ENCODE results near the gene ARHGDIB.

The ARHGDIB gene

DNA sequence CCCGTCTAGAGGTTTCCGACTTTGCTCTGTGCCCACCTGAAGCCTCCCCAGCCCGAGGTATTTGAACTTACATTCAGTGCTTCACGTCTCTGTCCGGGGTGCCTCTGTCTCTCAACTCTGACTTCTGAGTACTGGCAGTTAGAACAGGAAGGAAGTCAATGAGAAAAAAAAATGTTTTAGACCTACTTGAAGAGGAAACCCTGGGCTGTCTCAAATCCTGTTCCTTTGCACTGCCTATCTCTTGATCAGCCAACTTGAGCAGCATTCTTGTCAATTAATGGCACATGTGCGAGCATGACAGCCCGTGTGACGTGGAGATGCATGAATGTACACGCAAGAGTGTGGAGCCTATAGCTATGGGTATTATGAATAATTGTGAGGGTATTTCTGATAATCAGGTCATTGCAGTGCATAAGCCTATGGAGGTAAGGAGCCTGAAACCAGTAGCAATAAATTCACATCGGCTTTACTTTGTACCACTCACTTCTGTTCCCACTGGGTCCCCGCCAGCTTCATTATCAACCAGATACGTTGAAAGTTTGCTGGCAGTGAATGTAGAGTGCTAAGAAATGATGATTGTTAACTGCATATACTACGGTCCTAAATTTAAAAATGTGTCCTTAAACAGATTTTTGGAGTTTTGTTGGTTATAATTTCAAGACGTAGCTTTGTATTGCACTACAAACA is at the start of gene ARHGDIB:
TSS of gene ARHGDIB (minus strand) at position 136 of the 687 bp plus-strand sequence. CDS start 10,889 bp downstream, outside the sequence.
- no peak for FAIRE-seq

DNA sequence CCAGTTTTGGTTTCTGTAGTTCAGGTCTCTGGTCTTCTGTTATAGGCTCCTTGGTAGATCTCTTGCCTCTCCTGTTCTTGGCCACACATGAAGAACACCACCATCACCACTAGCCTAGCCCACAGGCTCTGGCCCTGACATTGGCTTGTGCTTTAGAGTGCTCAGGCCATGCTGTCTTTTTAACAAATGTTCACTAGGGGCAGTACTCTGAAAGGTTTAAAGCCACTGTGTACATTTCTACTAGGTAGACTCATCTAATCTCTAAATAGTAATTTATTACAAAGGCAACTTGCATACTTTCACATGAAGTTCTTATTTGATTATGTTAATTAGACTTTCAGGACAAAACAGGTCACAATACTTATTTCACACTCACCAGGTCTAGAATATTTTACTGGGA is 49.8 kb upstream of the ARHGDIB start:
- FAIRE-seq, result no peak

DNA sequence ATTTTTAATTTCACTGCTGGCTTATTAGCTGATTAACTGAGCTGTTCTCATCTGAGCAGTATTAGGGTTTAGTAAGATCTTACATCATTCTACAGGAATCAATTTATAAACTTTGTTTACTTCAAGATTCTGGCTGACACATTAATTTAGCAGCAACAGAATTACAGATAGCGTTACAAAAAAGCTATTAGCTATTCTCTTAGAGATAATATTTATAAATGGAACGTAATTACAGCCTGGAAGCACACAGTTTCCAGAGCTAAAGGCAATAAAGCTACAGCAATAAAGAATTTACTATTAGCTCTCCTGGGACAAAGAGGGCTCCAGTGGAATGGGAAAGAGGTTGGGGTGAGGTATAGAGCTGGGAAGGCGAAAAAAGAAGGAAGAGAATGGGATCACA is 46.1 kb upstream of the ARHGDIB start:
- FAIRE-seq, result no peak

DNA sequence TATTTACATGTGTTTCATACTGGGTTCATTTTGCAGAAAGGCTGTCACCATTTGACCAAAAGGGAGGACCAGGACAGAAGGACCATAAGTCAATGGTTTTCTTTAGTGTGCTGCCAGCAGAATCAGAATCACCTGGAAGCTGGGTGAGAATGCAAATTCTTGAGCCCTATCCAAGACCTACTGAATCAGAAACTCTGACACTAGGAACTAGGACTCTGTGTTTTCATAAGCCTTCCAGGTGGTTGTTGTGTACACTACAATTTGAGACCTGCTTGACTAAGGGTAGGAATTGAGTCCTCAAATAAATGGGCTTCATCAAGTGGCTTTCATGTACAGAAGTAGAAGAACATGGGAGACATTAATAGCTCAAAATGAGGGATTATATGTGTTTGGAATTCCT is 43.7 kb upstream of the ARHGDIB start:
- FAIRE-seq, result no peak

DNA sequence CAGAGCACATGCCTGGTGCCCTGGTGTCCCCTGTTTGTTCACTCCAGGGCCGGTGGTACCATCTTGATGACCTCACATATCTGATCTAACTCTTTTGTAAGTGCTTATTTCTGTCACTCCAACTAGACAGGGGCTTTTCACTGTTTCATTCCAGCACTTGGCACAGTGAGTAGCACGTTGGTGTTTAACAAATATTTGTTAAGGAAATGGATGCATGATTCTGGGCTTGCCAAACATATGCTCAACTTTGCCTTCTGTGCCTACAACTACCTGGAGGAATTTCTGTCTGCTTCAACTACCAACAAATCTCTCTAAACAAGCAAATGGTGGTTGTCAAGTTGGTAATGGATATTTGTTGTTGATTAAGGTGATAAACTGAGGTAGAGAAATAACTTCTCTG is 43.0 kb upstream of the ARHGDIB start:
- no peak for FAIRE-seq

DNA sequence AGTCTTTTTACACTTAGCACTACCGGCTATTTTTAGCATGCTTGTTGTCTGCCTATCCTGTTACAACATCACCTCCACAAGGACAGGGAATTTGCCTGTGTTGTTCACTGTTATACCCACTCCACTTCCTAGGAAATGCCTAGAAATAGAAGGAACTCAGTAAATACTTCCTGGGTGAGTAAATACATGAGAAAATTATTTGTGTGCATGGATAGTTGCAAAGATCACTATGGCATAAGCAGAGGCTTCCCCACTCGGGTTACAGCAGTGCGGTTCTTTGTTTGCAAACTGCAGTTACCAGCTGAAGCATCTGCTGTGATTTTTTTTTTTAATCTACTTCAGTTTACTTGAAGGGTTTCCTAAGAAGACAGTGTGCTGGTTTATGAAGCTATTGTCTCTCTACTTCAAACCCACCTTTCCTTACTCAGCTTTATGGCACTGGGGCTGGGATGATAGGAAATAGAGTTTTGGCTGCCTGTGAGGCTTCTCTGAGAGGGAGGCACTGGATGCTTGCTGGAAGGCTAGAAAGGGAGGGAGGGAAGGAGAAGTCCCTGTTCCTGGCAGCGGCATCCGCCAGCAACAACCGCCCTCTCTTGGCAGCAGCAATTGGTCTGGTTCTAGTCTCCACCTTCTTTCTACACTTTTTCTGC is 40.5 kb upstream of the ARHGDIB start:
- FAIRE-seq, result no peak

DNA sequence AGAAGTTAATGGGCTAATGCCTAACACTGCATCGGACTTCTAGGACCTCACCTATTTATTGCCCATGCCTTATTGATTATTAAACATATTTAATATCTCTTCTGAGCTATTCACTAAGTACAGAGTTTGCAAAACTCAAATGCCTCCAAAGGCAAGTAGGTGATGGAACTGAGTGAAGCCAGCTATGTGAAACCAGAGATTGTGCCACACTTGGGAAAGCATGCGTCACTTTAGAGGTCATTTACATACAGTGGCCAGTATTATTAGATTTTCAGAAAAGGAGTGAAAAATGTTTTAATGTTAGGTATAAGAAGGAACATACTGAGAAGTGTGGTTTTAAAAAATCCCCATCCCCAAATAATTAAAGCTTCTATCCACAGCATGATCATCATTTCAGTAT is 39.2 kb upstream of the ARHGDIB start:
- FAIRE-seq, result no peak

DNA sequence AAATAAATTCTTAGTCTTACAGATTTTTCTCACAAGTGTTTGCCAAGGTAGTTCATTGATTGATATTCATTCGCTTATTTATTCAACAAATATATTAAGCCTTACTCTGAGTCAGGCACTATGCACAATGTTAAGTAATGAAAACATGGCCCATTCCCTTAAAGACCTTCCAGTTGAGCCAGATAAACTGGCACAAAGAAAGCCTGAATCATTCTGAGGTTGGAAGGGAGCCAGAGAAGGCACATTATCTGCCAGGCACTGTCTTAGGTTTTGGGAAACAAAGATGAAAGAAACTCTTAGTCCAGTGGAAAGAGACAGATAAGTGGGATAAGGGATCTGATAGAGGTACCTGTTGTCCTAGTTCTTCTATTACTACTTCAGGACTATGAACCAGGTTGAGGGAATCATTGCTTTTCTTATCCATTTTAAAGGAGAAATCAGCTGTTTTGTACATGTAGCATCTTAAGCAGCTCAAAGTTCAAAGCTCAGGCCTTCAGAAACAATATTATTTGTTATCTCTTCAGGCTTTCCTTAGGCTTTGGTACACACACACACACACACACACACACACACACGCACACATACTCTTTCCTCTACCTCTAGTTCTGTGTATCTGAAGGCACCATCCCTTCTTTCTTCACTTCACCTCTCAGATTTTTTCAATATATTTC is 38.4 kb upstream of the ARHGDIB start:
- no peak for FAIRE-seq

DNA sequence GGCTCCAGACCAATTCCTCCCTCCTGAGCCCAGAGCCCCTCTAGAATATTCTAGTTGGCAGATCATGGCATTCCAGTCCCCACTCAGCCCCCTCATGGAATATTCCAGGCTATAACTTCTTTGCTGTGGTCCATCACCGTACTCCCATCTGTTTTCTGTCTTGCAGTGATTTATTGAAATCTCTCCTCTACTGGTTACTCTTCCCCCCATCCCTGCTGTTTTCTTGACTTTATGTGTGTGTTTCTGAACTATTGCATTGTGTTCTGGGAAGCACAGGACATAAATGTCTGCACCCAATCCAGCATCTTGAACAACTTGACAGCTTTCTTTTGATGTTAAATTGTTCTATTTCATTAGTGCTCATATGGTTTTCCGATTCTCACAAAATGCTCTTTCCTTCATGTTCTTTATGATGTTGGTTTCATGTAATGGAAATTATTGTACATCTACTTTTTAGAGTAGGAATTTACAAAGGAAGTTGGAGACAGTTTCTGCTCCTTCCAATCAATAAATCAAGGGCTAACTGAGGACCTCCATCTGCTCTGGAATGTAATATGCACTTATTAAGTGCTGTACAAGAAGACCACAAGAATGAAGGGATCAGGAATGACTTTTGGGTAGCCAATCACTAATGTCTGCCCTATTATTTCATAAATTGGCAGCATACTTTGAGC is 37.8 kb upstream of the ARHGDIB start:
- no peak for FAIRE-seq

DNA sequence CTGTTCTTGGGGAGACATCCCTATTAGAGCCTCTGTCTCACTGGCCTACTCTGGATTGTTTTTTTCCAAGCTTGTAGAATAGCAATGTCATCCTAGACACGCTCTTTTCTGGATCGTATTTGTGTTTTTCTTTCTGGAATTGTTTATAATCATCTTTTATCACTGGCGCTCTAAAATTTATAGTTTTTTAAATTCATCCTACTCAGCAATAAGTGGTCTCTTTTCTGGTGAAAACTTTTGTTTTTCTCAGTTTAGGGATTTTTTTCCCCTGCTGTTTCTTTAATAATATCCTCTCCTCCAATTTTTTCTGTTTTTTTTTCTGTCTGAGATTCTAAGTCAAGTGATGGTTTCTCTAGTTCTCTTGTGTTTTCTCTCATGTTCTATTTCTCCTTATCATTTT is 36.6 kb upstream of the ARHGDIB start:
- no peak for FAIRE-seq

DNA sequence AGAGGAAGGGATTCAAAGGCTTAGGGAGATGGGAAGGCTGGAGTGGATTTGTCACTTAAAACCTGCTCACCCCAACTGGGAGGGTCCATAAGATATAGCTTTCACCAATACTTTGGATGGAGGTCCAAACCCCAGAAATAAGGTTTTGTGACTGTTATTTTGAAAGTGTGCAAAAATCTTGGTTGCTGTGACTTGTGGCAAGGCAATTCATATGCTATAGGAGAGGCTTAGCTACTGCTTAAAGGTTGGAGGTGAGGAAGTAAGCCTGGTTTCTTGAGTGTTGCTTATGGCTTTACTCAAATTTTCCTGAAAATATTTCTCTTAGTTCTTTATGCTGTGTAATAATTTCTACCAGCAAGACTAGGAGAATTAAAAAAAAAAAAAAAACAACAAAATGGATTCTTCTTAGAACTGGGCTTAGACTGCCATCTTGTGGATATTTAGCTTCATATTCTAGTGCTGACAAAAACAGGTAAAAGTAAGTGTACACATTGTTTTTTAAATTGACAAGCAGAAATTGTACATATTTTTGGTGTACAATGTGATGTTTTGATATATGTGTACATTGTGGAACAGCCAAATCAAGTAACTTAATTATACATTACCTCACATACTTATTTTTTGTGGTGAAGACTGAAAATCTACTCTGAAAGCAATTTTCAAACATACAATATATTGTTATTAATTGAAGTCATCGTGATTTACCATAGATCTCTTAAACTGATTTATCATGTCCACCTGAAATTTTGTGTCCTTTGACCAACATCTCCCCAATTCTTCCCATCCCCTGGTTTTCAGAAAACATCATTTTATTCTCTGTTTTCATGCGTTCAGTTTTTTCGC is 34.4 kb upstream of the ARHGDIB start:
- peak; percentile 21 for FAIRE-seq

DNA sequence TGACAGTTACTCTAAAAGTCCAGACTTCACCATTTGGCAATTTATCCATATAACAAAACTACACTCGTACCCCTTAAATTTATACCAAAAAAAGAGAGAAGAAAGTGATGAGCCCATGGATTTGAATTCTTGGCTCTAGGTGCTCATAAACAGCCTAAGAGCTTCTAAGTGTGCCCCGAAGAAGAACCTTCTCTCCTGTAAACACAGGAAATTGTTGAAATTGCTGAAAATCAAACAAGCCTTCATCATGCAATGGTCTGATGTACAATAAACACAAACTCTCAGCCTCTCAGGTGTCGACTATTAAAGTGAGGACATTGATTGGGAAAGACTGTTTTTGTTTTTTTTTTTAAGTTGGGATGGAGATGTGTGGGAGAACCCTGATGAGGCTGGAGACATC is 33.2 kb upstream of the ARHGDIB start:
- FAIRE-seq, result no peak

DNA sequence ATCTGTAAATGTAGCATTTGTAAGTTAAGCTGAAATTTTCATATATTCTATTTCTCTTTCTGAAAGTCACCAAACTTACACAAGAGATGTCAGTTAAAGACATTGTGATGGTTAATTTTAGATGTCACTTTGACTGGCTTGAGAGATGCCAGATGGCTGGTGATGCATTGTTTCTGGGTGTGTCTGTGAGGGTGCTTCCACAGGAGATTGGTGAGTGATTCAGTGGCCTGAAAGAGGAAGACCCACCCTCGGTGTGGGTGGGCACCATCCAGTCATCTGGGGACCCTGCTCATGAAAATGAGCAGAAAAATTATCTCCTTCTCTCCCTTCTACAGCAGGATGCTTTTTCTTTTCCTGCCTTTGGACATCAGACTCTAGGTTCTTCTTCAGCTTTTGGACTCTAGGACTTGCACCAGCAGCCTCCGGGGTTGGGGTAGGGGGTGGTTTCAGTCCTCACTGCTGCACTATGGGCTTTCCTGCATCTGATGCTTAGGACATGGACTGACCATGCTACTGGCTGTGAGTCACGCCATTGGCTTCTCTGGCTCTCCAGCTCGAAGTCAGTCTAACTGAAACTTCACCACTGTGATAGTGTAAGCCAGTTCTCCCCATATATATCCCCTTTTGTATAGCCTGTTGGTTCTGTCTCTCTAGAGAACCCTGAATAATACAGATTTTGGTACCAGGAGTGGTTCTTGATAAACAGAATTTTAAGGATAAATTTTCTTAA is 32.3 kb upstream of the ARHGDIB start:
- FAIRE-seq, result no peak

DNA sequence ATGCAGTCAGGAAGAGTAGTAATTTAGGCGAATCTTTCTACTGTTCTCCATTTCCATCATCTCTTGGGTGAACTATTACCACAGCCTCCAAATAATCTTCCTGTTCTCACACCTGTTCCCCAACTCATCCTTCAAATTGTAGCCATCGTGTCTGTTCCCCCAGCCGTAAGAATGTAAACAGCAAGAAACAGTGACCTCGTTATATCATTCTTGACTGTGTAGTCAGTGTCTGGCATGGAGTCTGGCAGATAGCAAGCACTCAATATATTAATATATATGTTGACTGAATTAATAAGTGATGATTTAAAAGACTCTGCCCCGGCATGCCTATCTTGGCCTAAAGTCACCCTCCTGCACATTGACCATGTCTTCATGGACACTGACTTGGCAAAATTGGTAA is 31.7 kb upstream of the ARHGDIB start:
- no peak for FAIRE-seq

DNA sequence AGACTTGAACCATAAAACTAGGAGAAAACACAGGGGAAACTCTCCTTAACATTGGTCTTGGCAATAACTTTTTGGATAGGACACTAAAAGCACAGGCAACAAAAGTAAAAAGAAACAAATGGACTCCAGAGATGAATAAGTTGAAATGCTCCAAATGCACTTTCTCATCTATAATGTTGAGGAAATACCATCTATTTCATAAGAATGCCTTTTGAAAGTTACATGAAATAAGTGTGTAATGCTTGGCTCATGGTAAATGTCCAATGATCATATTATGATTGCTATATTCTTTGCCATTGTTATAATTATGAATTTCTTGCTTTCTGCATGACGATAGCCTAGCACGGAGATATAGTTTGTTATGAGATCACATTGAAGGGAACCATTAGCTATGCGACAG is 31.3 kb upstream of the ARHGDIB start:
- FAIRE-seq, result no peak

DNA sequence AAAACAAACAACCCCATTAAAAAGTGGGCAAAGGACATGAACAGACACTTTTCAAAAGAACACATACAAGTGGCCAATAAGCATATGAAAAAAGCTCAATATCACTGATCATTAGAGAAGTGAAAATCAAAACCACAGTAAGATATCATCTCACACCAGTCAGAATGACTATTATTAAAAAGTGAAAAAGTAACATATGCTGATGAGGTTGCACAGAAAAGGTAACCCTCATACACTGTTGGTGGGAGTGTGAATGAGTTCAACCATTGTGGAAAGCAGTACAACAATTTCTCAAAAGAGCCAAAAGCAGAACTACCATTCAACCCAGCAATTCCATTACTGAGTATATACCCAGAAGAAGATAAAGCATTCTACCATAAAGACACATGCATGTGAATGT is 29.7 kb upstream of the ARHGDIB start:
- no peak for FAIRE-seq

DNA sequence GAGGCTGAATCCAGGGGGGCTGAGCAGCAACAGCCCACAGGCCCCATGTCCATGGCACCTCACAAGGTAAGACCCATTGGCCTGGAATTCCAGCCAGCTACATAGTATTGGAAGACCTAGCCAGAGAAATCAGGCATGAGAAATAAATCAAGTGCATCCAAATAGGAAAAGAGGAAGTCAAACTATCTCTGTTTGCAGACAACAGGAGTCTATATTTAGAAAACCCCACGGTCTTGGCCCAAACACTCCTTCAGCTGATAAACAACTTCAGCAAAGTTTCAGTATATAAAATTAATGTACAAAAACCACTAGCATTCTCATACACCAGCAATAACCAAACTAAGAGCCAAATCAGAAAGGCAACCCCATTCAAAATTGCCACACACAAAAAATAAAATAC is 28.4 kb upstream of the ARHGDIB start:
- FAIRE-seq, result no peak

DNA sequence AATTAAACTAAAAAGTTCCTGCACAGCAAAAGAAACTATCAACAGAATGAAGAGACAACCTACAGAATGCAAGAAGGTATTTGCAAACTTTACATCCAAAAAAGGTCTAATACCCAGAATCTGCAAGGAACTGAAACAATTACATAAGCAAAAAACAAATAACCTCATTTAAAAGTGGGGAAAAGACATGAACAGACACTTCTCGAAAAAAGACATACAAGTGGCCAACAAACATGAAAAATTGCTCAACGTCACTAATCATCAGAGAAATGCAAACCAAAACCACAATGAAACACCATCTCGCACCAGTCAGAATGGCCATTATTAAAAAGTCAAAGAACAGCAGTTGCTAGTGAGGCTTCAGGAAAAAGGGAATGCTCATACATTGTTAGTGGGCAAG is 26.6 kb upstream of the ARHGDIB start:
- FAIRE-seq, result no peak

DNA sequence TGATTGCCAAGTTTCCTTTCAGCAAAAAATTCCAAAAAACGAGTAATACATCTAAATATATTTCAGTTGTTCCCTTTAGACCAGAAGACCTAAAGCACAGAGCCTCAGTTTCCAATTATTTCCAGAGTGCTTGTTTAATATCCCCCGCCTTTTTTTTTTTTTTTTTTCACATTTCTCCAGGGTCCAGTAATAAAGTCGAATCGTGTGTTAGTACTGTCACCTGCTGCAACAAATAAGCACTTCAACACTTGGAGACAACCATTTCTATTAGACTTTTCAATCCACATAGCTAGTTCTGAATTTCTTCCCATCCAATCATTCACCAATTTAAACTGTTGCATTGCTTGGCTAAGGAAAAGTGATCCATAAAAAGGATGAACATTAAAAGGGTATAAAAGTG is 25.0 kb upstream of the ARHGDIB start:
- no peak for FAIRE-seq

DNA sequence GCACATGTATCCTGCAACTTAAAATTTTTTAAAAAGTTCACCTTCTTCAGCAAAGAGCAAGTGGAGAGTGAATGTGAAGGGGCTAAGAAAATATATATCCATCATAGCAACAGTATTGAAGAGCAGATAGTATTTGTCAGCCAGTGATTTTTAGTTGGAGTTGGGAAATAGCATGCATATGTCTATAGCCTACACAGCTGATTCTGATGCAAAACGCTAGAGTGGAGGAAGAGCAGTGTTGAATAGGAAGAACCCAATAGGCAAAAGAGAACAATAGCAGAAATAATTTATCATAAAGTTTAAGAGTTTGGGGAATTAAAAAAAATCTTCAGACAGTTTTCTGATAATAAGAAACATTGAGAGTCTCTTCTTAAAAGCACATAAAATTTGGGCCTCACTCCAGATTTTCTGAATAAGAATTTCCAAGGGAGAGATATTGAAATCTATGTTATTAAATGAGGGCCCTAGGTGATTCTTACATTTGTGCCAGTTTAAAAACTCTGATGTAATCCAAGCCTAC is 23.4 kb upstream of the ARHGDIB start:
- FAIRE-seq, result no peak

DNA sequence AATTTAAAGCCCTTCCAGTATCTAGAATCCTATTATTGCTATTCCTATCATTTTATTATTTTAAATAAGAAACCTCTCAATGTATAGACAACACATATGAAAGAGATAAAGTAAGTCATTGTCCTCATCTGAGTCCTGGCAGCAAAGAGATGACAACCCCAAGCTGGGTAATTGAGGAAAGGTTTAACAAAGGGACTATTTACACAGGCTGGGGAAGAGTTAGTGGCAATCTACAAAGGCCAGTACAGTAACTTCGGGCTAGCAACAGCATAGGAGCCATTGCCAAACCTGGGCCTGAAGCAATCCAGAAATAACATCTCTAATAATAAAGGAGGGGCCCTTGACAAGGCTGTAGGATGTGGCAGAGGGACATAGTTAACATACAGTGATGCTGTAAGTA is 22.6 kb upstream of the ARHGDIB start:
- FAIRE-seq, result no peak

DNA sequence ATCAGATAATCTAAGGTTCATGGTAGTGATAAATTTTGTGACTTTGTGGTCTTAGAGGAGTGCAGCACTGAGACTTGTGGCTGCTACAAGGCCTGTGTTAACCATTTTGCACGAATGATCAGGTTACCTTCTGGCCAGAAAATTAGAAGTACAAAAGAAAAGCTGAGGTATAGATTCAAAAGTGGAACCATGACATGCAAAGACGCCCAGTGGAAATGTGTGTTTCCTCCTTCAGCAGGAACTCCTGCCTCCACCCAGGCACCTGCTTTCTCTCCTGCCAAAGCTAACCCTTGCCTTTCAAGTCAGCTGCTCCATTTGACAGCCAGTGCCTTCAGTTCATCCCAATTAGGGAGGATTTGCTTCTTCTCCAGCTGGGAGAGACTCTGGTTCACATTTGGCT is 21.6 kb upstream of the ARHGDIB start:
- FAIRE-seq, result no peak
